Activated CD8-positive, alpha-beta T cell treated with anti-CD3 and anti-CD28 coated beads for 36 hours (primary cell): Measurements from ENCODE around the gene ZNF615. TPM values are rescaled to one million over a fixed set of nuclear protein-coding genes. Genes with fewer than 3 reads are reported as not detected.
"Not testable (repeated sequence)": the region's sequence is repeated elsewhere in the genome, so short reads cannot be mapped to it uniquely, and the experiment has no call there.

ENCODE experiments used
- ATAC-seq: fragments of 200-7000 bp; cut with Tn5 transposase; one replicate; pipeline ENCODE4 v1.10.0; 2021; ENCODE audit warnings: mild to moderate bottlenecking, moderate library complexity
- CTCF ChIA-PET: fragments of 350-600 bp; sonication (Branson Sonifier 250); formaldehyde crosslinking; loops from one replicate; lab custom pipeline; 2021; ENCODE audit warnings: antibody characterized with exemption; lab: Charles Lee
- POLR2A ChIA-PET: fragments of 350-600 bp; sonication (Branson Sonifier 250); formaldehyde crosslinking; loops from one replicate; lab custom pipeline; 2021; ENCODE audit warnings: antibody characterized with exemption; lab: Charles Lee
- DNase-seq: peaks from one replicate; pipeline ENCODE4 v3.0.0-alpha.2; 2020
- H3K27ac Mint-ChIP-seq: one replicate; pipeline ENCODE4 v1.8.0; 2021; ENCODE audit warnings: mild to moderate bottlenecking, mixed read lengths
- H3K27me3 Mint-ChIP-seq: one replicate; pipeline ENCODE4 v1.8.0; 2021; ENCODE audit warnings: mixed read lengths
- H3K36me3 Mint-ChIP-seq: one replicate; pipeline ENCODE4 v1.8.0; 2021; ENCODE audit warnings: low read depth, mixed read lengths
- H3K4me1 Mint-ChIP-seq: one replicate; pipeline ENCODE4 v1.8.0; 2021; ENCODE audit warnings: low read depth, mixed read lengths
- H3K4me3 Mint-ChIP-seq: one replicate; pipeline ENCODE4 v1.8.0; 2021; ENCODE audit warnings: mild to moderate bottlenecking, moderate library complexity, mixed read lengths
- H3K9me3 Mint-ChIP-seq: one replicate; pipeline ENCODE4 v1.8.0; 2021; ENCODE audit warnings: mixed read lengths
- intact Hi-C: fragments of 100-400 bp; cut with micrococcal nuclease; formaldehyde crosslinking; loops from one replicate; pipeline ENCODE4 v1.10.0; 2022
- total RNA-seq, 2 experiments: library from RNA; stranded (reverse); gene quantifications; one replicate each; pipeline ENCODE4 v1.2.3, GENCODE V29; 2021
- TF ChIP-seq, protein P1 (sequence below): fragments of 200-600 bp; IDR thresholded peaks from one replicate; pipeline ENCODE4 v1.8.0; 2022; ENCODE audit warnings: antibody characterized with exemption, mild to moderate bottlenecking

The ZNF615 gene
- total RNA-seq, 2 experiments from 2014 or later = 8.3 to 9.0 TPM

DNA sequence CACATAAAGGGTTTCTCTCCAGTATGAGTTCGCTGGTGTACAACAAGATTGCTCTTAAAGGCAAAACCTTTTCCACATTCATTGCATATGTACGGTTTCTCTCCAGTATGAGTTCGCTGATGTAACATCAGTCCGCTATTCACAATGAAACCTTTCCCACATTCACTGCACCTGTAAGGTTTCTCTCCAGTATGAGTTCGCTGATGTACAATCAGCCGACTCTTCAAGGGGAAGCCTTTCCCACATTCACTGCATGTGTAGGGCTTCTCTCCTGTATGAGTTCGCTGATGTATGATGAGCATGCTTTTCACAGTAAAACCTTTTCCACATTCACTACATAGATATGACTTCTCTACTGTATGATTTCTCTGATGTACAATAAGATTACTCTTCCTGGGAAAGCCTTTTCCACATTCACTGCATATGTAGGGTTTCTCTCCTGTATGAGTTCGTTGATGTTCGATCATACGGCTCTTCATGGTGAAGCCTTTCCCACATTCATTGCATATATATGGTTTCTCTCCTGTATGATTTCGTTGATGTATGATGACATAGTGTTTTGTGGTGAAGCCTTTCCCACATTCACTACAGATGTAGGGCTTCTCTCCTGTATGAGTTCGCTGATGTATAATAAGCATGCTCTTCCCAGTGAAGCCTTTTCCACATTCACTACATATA is 26.2 kb upstream of the ZNF615 start:
- no peaks in the 10 kb centered on the region for H3K27me3 Mint-ChIP-seq
- ATAC-seq = no peak
- no peak for DNase-seq
- H3K4me3 Mint-ChIP-seq = no peak overlapping the region
- TF ChIP-seq, protein P1, sequence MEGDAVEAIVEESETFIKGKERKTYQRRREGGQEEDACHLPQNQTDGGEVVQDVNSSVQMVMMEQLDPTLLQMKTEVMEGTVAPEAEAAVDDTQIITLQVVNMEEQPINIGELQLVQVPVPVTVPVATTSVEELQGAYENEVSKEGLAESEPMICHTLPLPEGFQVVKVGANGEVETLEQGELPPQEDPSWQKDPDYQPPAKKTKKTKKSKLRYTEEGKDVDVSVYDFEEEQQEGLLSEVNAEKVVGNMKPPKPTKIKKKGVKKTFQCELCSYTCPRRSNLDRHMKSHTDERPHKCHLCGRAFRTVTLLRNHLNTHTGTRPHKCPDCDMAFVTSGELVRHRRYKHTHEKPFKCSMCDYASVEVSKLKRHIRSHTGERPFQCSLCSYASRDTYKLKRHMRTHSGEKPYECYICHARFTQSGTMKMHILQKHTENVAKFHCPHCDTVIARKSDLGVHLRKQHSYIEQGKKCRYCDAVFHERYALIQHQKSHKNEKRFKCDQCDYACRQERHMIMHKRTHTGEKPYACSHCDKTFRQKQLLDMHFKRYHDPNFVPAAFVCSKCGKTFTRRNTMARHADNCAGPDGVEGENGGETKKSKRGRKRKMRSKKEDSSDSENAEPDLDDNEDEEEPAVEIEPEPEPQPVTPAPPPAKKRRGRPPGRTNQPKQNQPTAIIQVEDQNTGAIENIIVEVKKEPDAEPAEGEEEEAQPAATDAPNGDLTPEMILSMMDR = no peak
- peaks cover 65% of the 10 kb centered on the region for H3K9me3 Mint-ChIP-seq
- intact Hi-C loops = no loop called here
- peaks cover 86% of the 10 kb centered on the region for H3K36me3 Mint-ChIP-seq
- no peaks in the 10 kb centered on the region for H3K4me1 Mint-ChIP-seq
- ChIA-PET POLR2A (no interaction called here), CTCF (no interaction called here)
- H3K27ac Mint-ChIP-seq = no peak overlapping the region

DNA sequence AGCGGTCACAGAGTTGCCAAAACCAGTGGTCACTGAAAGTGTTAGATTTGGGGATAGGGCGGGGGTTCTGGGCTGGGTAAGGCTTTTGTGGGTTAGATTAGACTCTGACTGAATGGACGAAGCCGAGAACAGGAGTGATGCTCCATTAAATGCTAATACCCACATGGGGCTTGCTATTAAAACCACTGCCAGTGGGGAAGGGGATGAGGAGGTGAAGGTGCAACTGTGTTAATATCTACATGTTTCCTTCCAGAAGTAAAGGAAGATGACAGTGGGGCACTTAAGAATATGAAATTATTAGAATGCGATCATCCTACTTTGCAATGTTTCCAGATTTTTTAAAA is 20.7 kb upstream of the ZNF615 start:
- DNase-seq (no peak), ATAC-seq (peak; percentile 24)
- TF ChIP-seq, protein P1 = no peak
- Mint-ChIP-seq H3K9me3 (peaks cover 57% of the 10 kb centered on the region), H3K36me3 (peaks cover 81% of the 10 kb centered on the region), H3K27ac (peak overlapping the region; percentile 97), H3K4me1 (peaks cover 13% of the 10 kb centered on the region), H3K27me3 (no peaks in the 10 kb centered on the region), H3K4me3 (peak overlapping the region; percentile 92)
- ChIA-PET CTCF (no interaction called here), POLR2A (interaction anchor here (1.0 to 1.9 kb wide), 4 partner anchors 16 to 50 kb away, joined by 3 to 8 read pairs (median 6); partner anchors contain the start of genes ZNF432 and ZNF615)
- intact Hi-C loops = no loop called here

DNA sequence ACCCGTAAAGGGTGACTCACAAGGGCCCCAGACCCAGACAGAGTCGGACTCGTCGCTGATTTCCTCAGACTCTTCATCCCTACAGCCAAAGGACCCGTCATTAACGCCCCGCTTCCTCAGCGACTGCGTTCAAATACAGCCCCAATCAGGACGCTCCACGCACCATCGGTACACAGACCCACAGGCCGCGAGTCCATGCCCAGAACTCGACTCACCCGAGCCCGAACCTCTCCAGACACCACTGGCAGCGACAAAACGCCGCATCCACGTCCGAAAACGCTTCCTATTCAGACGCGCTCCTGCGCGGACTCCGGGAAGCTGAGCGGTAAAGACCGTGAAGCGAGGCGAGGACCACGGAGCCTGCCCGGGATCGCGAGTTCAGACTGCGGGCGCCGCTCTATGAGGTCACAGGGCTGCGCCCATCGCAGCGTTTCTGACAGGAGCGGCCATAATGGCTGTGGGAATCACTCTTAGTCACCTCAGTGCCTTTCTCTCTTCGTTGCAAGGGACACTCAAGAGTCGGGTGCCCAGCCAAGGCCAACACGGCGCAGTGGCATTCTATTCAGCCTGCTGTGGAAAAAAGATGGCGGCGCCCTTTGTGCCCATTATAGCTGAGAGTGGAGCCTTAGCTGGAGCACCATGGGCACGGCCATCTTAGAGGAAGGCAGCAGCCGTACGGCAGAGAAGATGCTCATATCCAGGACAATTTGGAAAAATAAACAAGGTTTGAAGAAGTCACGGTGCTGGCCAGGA is 20.2 kb upstream of the ZNF615 start, which contains the start of gene ZNF614:
Gene ZNF614, minus strand, starts transcription at position 353 of the 753 bp plus-strand sequence. CDS start 2,634 bp downstream, outside the sequence.
- POLR2A ChIA-PET = interaction anchor here (1.0 to 1.9 kb wide), 4 partner anchors 17 to 49 kb away, joined by 3 to 8 read pairs (median 6); partner anchors contain the start of genes ZNF432 and ZNF615

DNA sequence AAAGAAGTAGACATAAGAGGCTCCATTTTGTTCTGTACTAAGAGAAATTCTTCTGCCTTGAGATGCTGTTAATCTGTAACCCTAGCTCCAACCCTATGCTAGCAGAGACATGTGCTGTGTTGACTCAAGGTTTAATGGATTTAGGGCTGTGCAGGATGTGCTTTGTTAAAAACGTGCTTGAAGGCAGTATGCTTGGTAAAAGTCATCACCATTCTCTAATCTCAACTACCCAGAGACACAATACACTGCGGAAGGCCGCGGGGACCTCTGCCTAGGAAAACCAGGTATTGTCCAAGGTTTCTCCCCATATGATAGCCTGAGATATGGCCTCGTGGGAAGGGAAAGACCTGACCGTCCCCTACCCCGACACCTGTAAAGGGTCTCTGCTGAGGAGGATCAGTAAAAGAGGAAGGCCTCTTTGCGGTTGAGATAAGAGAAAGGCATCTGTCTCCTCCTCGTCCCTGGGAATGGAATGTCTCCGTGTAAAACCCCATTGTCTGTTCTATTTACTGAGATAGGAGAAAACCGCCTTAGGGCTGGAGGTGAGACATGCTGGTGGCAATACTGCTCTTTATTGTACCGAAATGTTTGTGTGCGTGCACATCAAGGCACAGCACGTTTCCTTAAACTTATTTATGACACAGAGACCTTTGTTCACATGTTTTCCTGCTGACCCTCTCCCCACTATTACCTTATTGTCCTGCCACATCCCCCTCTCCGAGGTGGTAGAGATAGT is 18.4 kb upstream of the ZNF615 start:
- POLR2A ChIA-PET, H3K27ac Mint-ChIP-seq, ATAC-seq, intact Hi-C loops, H3K27me3 Mint-ChIP-seq, DNase-seq, H3K4me3 Mint-ChIP-seq, CTCF ChIA-PET: not testable (repeated sequence)
- H3K9me3 Mint-ChIP-seq = peaks cover 58% of the 10 kb centered on the region
- H3K36me3 Mint-ChIP-seq = peaks cover 85% of the 10 kb centered on the region
- peaks cover 13% of the 10 kb centered on the region for H3K4me1 Mint-ChIP-seq

More for the DNA sequence above, 20.2 kb upstream of the ZNF615 start, which contains the start of gene ZNF614:
- intact Hi-C loops = no loop called here
- CTCF ChIA-PET = no interaction called here
- ATAC-seq (peak; percentile 95), DNase-seq (peak; percentile 91)
- TF ChIP-seq, protein P1 = no peak
- Mint-ChIP-seq H3K4me1 (peaks cover 13% of the 10 kb centered on the region), H3K27ac (peak within 1 kb of the TSS; percentile 97), H3K9me3 (peaks cover 57% of the 10 kb centered on the region), H3K36me3 (peaks cover 81% of the 10 kb centered on the region), H3K27me3 (no peaks in the 10 kb centered on the region), H3K4me3 (peak within 1 kb of the TSS; percentile 92)

DNA sequence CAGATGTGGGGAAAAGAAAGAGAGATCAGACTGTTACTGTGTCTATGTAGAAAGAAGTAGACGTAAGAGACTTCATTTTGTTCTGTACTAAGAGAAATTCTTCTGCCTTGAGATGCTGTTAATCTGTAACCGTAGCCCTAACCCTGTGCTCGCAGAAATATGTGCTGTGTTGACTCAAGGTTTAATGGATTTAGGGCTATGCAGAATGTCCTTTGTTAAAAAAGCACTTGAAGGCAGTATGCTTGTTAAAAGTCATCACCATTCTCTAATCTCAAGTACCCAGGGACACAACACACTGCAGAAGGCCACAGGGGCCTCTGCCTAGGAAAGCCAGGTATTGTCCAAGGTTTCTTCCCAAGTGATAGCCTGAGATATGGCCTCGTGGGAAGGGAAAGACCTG is 16.5 kb upstream of the ZNF615 start:
- POLR2A ChIA-PET = interaction anchor here (0.7 kb wide), 1 partner anchor 16 kb away, joined by 3 read pairs; the partner anchor contains the start of gene ZNF615
- DNase-seq, ATAC-seq, H3K27me3 Mint-ChIP-seq, H3K4me3 Mint-ChIP-seq, intact Hi-C loops, H3K27ac Mint-ChIP-seq, CTCF ChIA-PET: not testable (repeated sequence)
- peaks cover 62% of the 10 kb centered on the region for H3K9me3 Mint-ChIP-seq
- H3K36me3 Mint-ChIP-seq = peaks cover 87% of the 10 kb centered on the region
- H3K4me1 Mint-ChIP-seq = peaks cover 16% of the 10 kb centered on the region
